A172 (cell line): ENCODE results near the gene CDC45. TPM values are rescaled to one million over a fixed set of nuclear protein-coding genes. Genes with fewer than 3 reads are reported as not detected.

Experiments used
- DNase-seq: peaks from one replicate; pipeline ENCODE4 v3.0.0-alpha.2; 2015; ENCODE audit warnings: low spot score
- total RNA-seq: library from RNA; depleted of rRNA; stranded (reverse); fragments of >200 nt; shearing (Covaris generic); gene quantifications from 2 replicates; pipeline ENCODE4 v1.2.3, GENCODE V29; 2014

The CDC45 gene
- total RNA-seq, 1 experiment from 2014 or later: 45.7 TPM

- peak; percentile 41 for DNase-seq
These were observed 31.6 kb upstream of the CDC45 start for GRCh38 chr22:19448076-19448607.

GRCh38 chr22:19448739-19449421 is 30.8 kb upstream of the CDC45 start:
- no peak for DNase-seq

- no peak for DNase-seq
These were observed 30.3 kb upstream of the CDC45 start for GRCh38 chr22:19449422-19449767.

DNA sequence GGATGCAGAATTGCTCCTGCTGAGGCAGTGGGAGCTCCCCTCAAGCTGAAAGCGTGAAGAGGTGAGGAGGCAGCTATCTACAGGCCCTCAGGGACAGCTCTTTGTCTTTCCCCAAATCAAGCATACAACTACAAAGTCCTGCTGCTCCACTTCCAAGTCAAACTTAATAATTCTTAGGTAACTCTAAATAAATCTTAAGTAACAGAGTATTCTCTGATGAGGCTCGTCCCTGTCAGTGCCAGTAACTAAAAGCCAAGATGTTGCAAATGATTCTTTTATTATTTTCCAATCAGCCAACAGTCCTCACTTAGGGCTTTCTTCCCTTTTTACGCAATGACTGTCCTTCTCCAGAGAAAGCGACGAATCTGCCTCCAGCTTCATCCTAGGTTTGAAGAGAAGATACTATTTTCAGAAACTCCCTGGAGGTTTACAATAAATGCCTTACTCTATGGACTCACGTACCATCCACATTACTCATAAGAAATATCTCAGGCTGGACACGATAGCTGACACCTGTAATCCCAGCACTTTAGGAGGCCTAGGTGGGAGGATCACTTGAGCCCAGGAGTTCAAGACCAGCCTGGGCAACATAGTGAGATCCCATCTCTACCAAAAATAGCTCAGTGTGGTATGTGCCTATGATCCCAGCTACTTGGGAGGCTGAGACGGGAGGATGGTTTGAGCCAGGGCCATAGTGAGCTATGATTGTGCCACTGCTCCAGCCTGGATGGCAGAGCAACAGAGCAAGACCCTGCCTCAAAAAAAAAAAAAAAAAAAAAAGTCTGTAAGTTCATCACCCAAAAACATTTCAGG is 29.2 kb upstream of the CDC45 start:
- DNase-seq: no peak

- DNase-seq: no peak
These were observed 28.1 kb upstream of the CDC45 start for GRCh38 chr22:19451570-19451969.

GRCh38 chr22:19453718-19454117 is 26.0 kb upstream of the CDC45 start:
- DNase-seq: no peak

GRCh38 chr22:19454156-19454555 is 25.6 kb upstream of the CDC45 start:
- DNase-seq: no peak

GRCh38 chr22:19455033-19455432 is 24.7 kb upstream of the CDC45 start:
- DNase-seq: no peak

GRCh38 chr22:19455585-19456370 is 23.9 kb upstream of the CDC45 start:
- no peak for DNase-seq

- DNase-seq: no peak
These were observed 23.2 kb upstream of the CDC45 start for GRCh38 chr22:19456541-19456940.

DNA sequence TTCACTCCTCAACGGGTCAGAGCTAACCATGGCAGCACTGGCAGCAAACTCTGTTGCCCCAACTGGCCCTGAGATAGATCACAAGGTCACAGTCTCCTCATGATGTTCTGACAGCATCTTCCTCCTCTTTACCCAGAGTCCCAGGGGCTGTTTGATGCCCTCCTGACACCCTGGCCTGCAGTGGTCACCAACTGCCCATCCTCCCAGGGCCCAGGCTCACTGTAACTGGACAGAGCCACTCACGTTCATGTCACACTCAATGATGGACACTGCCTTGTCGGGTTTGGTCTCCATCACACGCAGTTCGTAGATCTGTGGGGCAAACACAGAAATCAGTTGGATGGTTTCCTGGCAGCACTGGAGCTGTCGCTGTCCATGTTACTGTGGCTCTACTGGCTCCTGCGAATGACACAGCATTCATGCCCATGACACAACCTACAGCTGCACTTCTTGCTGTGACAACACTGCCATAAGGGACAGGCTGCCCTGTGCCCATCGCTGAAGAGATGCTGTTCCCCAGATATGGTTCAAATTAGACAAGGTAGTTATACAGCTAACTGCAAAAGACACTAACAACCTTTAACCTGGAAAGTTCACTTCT is 21.8 kb upstream of the CDC45 start:
- DNase-seq: no peak

GRCh38 chr22:19460036-19460435 is 19.7 kb upstream of the CDC45 start:
- DNase-seq: no peak

- no peak for DNase-seq
These were observed 18.2 kb upstream of the CDC45 start for GRCh38 chr22:19461506-19461905.

GRCh38 chr22:19463008-19463407 is 16.7 kb upstream of the CDC45 start:
- no peak for DNase-seq

- DNase-seq: no peak
These were observed 15.9 kb upstream of the CDC45 start for GRCh38 chr22:19463491-19464469.

- DNase-seq: no peak
These were observed 15.2 kb upstream of the CDC45 start for GRCh38 chr22:19464546-19464945.

DNA sequence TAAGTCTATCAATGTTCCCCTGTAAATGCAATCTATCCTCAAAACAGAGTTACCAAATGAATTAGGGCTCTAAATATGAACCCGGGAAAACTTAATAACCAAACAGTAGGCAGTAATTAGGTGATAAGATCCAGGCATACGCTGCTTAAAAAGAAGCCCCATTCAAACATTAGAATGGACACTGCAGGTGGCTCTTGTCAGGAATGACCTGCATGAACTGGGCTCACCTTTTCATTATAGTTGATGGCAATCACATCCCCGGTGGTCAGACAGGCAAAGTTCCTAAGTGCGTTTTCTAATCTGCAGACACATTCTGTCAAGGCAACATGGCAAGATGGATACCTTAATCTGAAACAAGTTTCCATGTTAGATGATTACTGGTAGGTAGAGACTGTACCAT is 14.7 kb upstream of the CDC45 start:
- no peak for DNase-seq

DNA sequence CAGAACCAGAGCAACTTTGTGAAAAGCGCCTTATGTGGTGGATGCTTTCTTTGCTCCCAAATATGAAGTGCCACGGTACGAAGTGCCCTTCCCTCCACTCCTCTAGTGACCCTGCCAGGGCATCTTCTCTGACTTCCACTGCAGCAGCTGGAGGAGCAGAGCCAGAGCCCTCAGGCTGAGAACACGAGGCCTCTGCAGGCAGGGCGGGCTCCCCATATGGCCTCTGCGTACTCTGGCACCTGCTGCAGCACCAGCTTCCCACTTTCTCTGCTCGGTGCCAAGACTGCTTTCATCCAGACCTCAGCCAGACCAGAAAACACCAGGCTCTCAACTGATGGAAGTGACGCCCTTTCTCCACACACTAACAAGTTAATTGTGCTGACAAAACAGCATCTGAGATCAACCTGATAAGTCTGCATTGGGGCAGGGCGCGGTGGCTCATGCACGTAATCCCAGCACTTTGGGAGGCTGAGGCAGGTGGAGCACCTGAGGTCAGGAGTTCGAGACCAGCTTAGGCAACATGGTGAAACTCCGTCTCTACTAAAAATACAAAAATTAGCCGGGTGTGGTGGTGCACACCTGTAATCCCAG is 13.5 kb upstream of the CDC45 start:
- DNase-seq: no peak

DNA sequence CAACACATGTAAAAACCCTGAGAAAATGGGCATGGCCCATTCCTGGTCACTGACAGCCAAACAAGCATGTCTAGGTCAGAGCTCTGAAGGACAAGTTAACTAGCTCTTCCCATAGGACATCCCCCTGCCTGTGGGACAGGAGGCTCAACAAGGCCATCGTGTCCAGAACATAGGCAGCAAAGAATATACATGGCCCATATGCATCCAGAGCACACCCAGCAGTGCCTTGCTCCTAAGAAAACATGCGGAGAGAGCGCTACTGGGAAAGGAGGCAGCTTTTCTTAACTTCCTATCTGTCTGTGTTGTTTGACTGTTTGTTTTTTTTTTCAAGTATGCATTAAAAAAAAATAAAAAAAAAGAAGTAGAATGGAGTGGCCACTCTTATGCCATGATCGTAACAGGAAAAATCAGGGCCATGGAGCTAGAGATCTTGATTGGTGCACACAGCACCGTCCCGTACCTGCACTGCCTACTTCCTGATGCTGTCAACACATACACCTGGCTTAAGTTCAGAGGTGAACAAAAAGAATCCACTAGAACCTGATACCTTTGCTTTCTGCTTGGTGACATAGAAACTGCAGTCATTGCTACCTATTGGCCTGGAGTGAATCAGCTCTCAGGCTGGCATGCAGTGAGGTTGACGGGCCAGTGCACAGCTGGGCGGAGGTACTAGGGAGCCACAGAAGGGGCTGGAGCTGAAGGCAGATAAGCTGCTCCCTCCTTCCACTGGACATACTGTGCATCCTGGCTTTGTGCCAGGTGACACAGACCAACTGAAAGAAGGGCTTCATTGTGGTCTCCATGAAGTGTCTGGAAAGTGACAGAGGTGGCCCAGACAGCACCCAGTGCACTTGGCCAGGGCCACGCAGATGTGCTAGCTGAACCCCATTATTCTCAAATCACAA is 12.6 kb upstream of the CDC45 start:
- DNase-seq: no peak
